ENCODE measurements around the gene IRF4.
A peak's percentile ranks its signal among the peaks of the same experiment; 100 is the strongest.

Gene IRF4

GRCh38 chr6:444653-445275 lies 53.2 kb downstream of the IRF4 start:
- TF ChIP-seq ZIC2 (tag by site-specific recombination; IDR thresholded peaks at IDR 0.05) = peak; percentile 82
- no peak for TF ChIP-seq ZNF510 (tag by site-specific recombination; IDR thresholded peaks at IDR 0.05; ENCODE audit: insufficient replicate concordance)
- no peak for TF ChIP-seq ZNF184 (tag by site-specific recombination; IDR thresholded peaks at IDR 0.05)
- TF ChIP-seq KLF10 (tag by site-specific recombination; IDR thresholded peaks at IDR 0.05) = no peak
- TF ChIP-seq ZBTB7A (tag by site-specific recombination; IDR thresholded peaks at IDR 0.05; ENCODE audit: low read depth) = no peak
- Histone ChIP-seq H3K4me1 (ENCODE audit: control insufficient read depth, insufficient read depth, low read length) (no peaks in the 10 kb centered on the region), H3K36me3 (ENCODE audit: control insufficient read depth in 2 of 2, insufficient read depth in 1 of 2, low read length in 2 of 2) (no peaks in the 10 kb centered on the region), H3K4me3 (ENCODE audit: low read depth, low read length) (no peak overlapping the region), H3K27ac (ENCODE audit: extremely low read depth, low read depth, low read length) (no peak overlapping the region), H3K9me3 (ENCODE audit: control insufficient read depth, insufficient read depth, low read depth, low read length) (no peaks in the 10 kb centered on the region)
- ChIA-PET CTCF (no interaction called here), POLR2A (no interaction called here)

- H3K36me3 ChIP-seq (ENCODE audit: control insufficient read depth in 2 of 2, insufficient read depth in 1 of 2, low read length in 2 of 2) = no peaks in the 10 kb centered on the region
- no peak overlapping the region for H3K27ac ChIP-seq (ENCODE audit: extremely low read depth, low read depth, low read length)
- no peaks in the 10 kb centered on the region for H3K9me3 ChIP-seq (ENCODE audit: control insufficient read depth, insufficient read depth, low read depth, low read length)
- no peak overlapping the region for H3K4me3 ChIP-seq (ENCODE audit: low read depth, low read length)
- no peaks in the 10 kb centered on the region for H3K4me1 ChIP-seq (ENCODE audit: control insufficient read depth, insufficient read depth, low read length)
- TF ChIP-seq BCL11B (tag by site-specific recombination; IDR thresholded peaks at IDR 0.05; ENCODE audit: low read depth) (no peak), ZIC2 (tag by site-specific recombination; IDR thresholded peaks at IDR 0.05) (peak; percentile 95)
- ChIA-PET CTCF (no interaction called here), POLR2A (no interaction called here)
Measured at GRCh38 chr6:445571-446417, 54.2 kb downstream of the IRF4 start.

- CTCF ChIA-PET = no interaction called here
Measured at GRCh38 chr6:446418-447366, 55.1 kb downstream of the IRF4 start.

GRCh38 chr6:447381-448165 lies 56.0 kb downstream of the IRF4 start:
- Histone ChIP-seq H3K9me3 (ENCODE audit: control insufficient read depth, insufficient read depth, low read depth, low read length) (no peaks in the 10 kb centered on the region), H3K4me1 (ENCODE audit: control insufficient read depth, insufficient read depth, low read length) (no peaks in the 10 kb centered on the region), H3K36me3 (ENCODE audit: control insufficient read depth in 2 of 2, insufficient read depth in 1 of 2, low read length in 2 of 2) (no peaks in the 10 kb centered on the region), H3K27ac (ENCODE audit: extremely low read depth, low read depth, low read length) (no peak overlapping the region), H3K4me3 (ENCODE audit: low read depth, low read length) (no peak overlapping the region)
- POLR2A ChIA-PET = no interaction called here
- no peak for TF ChIP-seq ZNF274 (IDR thresholded peaks at IDR 0.05; ENCODE audit: low read length)
- TF ChIP-seq ZNF274 (tag by site-specific recombination; IDR thresholded peaks at IDR 0.05; ENCODE audit: borderline replicate concordance) = no peak
- no peak for TF ChIP-seq TCF7L2 (IDR thresholded peaks at IDR 0.05; ENCODE audit: borderline replicate concordance, low read depth, low read length)
- no peak for TF ChIP-seq KLF9 (tag by site-specific recombination; IDR thresholded peaks at IDR 0.05; ENCODE audit: low read depth)
- no peak for TF ChIP-seq ZNF747 (tag by site-specific recombination; IDR thresholded peaks at IDR 0.05)
- TF ChIP-seq ZNF155 (tag by site-specific recombination; IDR thresholded peaks at IDR 0.05) = no peak
- TF ChIP-seq ZNF571 (tag by site-specific recombination; IDR thresholded peaks at IDR 0.05) = no peak
- TF ChIP-seq ELK4 (IDR thresholded peaks at IDR 0.05; ENCODE audit: borderline replicate concordance, low read depth, low read length) = no peak
- CTCF ChIA-PET = no interaction called here

More at GRCh38 chr6:446418-447366, 55.1 kb downstream of the IRF4 start:
- Histone ChIP-seq H3K36me3 (ENCODE audit: control insufficient read depth in 2 of 2, insufficient read depth in 1 of 2, low read length in 2 of 2) (no peaks in the 10 kb centered on the region), H3K27ac (ENCODE audit: extremely low read depth, low read depth, low read length) (no peak overlapping the region), H3K9me3 (ENCODE audit: control insufficient read depth, insufficient read depth, low read depth, low read length) (no peaks in the 10 kb centered on the region), H3K4me3 (ENCODE audit: low read depth, low read length) (no peak overlapping the region), H3K4me1 (ENCODE audit: control insufficient read depth, insufficient read depth, low read length) (no peaks in the 10 kb centered on the region)
- POLR2A ChIA-PET = no interaction called here
- TF ChIP-seq ZNF280C (tag by site-specific recombination; IDR thresholded peaks at IDR 0.05) = no peak
- TF ChIP-seq OSR2 (tag by site-specific recombination; IDR thresholded peaks at IDR 0.05) = no peak
